GM12874 (cell line): ENCODE measurements around the gene PIAS1.

Source experiments
- CTCF ChIP-seq: IDR thresholded peaks from 2 replicates; pipeline ENCODE4 v1.5.1; 2011; ENCODE audit warnings: low read depth, mild to moderate bottlenecking, control low read depth, low read length, moderate library complexity; ENCODE audit not compliant: insufficient read depth

The PIAS1 gene

GRCh38 chr15:68241088-68241935 lies 187.2 kb downstream of the PIAS1 start:
- TF ChIP-seq CTCF = no peak
